SK-N-SH treated with all-trans-retinoic acid at 6 μM for 48 hours (cell line): ENCODE data around the gene FLG2.
A peak's percentile ranks its signal among the peaks of the same experiment; 100 is the strongest.

Experiments used
- ATAC-seq: fragments of 200-7000 bp; cut with Tn5 transposase; 3 replicates; pipeline ENCODE4 v1.9.1; 2020; ENCODE audit warnings: mild to moderate bottlenecking, moderate library complexity
- ARNTL ChIP-seq: fragments of 450-650 bp; formaldehyde crosslinking; IDR thresholded peaks from 2 replicates; pipeline ENCODE4 v1.5.0; 2020; ENCODE audit warnings: low read depth, mild to moderate bottlenecking, moderate library complexity, borderline replicate concordance
- BACH2 ChIP-seq: fragments of 250-450 bp; sonication (Bioruptor Pico); IDR thresholded peaks from 2 replicates; pipeline ENCODE4 v1.9.0; 2021; ENCODE audit warnings: mild to moderate bottlenecking, borderline replicate concordance
- CSDC2 ChIP-seq: fragments of 250-450 bp; sonication (Bioruptor Pico); IDR thresholded peaks from 2 replicates; pipeline ENCODE4 v1.5.0; 2020; ENCODE audit warnings: mild to moderate bottlenecking, moderate library complexity
- GLIS3 ChIP-seq: fragments of 250-450 bp; sonication (Bioruptor Pico); IDR thresholded peaks from 2 replicates; pipeline ENCODE4 v1.5.0; 2020; ENCODE audit warnings: mild to moderate bottlenecking, moderate library complexity
- OSR1 ChIP-seq: fragments of 250-450 bp; sonication (Bioruptor Pico); IDR thresholded peaks from 2 replicates; pipeline ENCODE4 v1.8.0; 2022; ENCODE audit warnings: moderate library complexity, mild to moderate bottlenecking, inconsistent platforms
- PPARA ChIP-seq: fragments of 250-450 bp; sonication (Bioruptor Pico); IDR thresholded peaks from 2 replicates; pipeline ENCODE4 v1.5.0; 2020; ENCODE audit warnings: mild to moderate bottlenecking, borderline replicate concordance
- RARB ChIP-seq: fragments of 250-450 bp; sonication (Bioruptor Pico); IDR thresholded peaks from 2 replicates; pipeline ENCODE4 v1.8.0; 2021; ENCODE audit warnings: mild to moderate bottlenecking, moderate library complexity
- SNAI2 ChIP-seq: fragments of 250-450 bp; sonication (Bioruptor Pico); IDR thresholded peaks from 2 replicates; pipeline ENCODE4 v1.5.0; 2020; ENCODE audit warnings: mild to moderate bottlenecking, moderate library complexity
- TCF4 ChIP-seq: fragments of 250-450 bp; sonication (Bioruptor Pico); IDR thresholded peaks from 2 replicates; pipeline ENCODE4 v1.8.0; 2021; ENCODE audit warnings: mild to moderate bottlenecking, moderate library complexity, borderline replicate concordance
- TOX ChIP-seq: fragments of 250-450 bp; sonication (Bioruptor Pico); IDR thresholded peaks from 2 replicates; pipeline ENCODE4 v1.8.0; 2021; ENCODE audit warnings: mild to moderate bottlenecking, moderate library complexity, borderline replicate concordance
- ZC3H10 ChIP-seq: fragments of 250-450 bp; sonication (Bioruptor Pico); IDR thresholded peaks from 2 replicates; pipeline ENCODE4 v1.5.1; 2021; ENCODE audit warnings: mild to moderate bottlenecking, moderate library complexity
- ZFP3 ChIP-seq: fragments of 250-450 bp; sonication (Bioruptor Pico); IDR thresholded peaks from 2 replicates; pipeline ENCODE4 v1.5.0; 2020; ENCODE audit warnings: mild to moderate bottlenecking, moderate library complexity
- ZNF565 ChIP-seq: fragments of 450-650 bp; formaldehyde crosslinking; conservative IDR thresholded peaks from 2 replicates; pipeline ENCODE4 v1.5.0; 2020; ENCODE audit warnings: low read depth, mild to moderate bottlenecking, moderate library complexity
- ZNF70 ChIP-seq: fragments of 450-650 bp; formaldehyde crosslinking; IDR thresholded peaks from 2 replicates; pipeline ENCODE4 v1.5.0; 2020; ENCODE audit warnings: mild to moderate bottlenecking, moderate library complexity
- ZNF8 ChIP-seq: fragments of 450-650 bp; formaldehyde crosslinking; IDR thresholded peaks from 2 replicates; pipeline ENCODE4 v1.5.0; 2020; ENCODE audit warnings: mild to moderate bottlenecking, moderate library complexity
- TF ChIP-seq, protein P1 (sequence below): fragments of 250-450 bp; sonication (Bioruptor Pico); IDR thresholded peaks from 2 replicates; pipeline ENCODE4 v1.5.0; 2020; ENCODE audit warnings: mild to moderate bottlenecking, moderate library complexity
- TF ChIP-seq, protein P2 (sequence below): fragments of 250-450 bp; sonication (Bioruptor Pico); IDR thresholded peaks from 2 replicates; pipeline ENCODE4 v1.5.1; 2021; ENCODE audit warnings: mild to moderate bottlenecking, moderate library complexity
- TF ChIP-seq, protein P3 (sequence below): fragments of 250-450 bp; sonication (Bioruptor Pico); IDR thresholded peaks from 2 replicates; pipeline ENCODE4 v1.5.1; 2020; ENCODE audit warnings: low read depth, mild to moderate bottlenecking, moderate library complexity
- TF ChIP-seq, protein P4 (sequence below): fragments of 250-450 bp; sonication (Bioruptor Pico); IDR thresholded peaks from 2 replicates; pipeline ENCODE4 v1.8.0; 2021; ENCODE audit warnings: low read depth, mild to moderate bottlenecking, moderate library complexity, borderline replicate concordance

The FLG2 gene

DNA sequence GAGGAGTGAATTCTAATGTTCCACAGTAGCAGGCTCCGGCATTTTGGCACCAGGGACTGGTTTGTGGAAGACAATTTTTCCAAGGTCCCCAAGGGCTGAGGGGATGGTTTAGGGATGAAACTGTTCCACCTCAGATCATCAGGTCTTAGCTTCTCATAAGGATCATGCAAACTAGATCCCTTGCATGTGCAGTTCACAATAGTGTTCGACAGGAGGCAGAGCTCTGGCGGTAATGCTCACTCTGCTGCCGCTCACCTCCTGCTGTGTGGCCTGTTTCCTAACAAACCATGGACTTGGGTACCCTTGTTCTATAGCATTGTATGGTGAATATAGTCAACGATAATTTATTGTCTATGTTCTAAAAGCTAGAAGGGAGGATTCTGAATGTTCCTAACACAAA, 37.7 kb upstream of the FLG2 start:
- ATAC-seq: peak; percentile 87
- TF ChIP-seq OSR1 (CRISPR knock-in tag) (no peak), GLIS3 (CRISPR knock-in tag) (no peak), SNAI2 (CRISPR knock-in tag) (no peak), TOX (CRISPR knock-in tag) (no peak), ZC3H10 (CRISPR knock-in tag) (no peak), BACH2 (CRISPR knock-in tag) (no peak), ZNF70 (CRISPR knock-in tag) (no peak), TCF4 (CRISPR knock-in tag) (no peak), CSDC2 (no peak), ARNTL (CRISPR knock-in tag) (no peak), ZNF565 (CRISPR knock-in tag) (no peak), PPARA (no peak)
- TF ChIP-seq, protein P1, sequence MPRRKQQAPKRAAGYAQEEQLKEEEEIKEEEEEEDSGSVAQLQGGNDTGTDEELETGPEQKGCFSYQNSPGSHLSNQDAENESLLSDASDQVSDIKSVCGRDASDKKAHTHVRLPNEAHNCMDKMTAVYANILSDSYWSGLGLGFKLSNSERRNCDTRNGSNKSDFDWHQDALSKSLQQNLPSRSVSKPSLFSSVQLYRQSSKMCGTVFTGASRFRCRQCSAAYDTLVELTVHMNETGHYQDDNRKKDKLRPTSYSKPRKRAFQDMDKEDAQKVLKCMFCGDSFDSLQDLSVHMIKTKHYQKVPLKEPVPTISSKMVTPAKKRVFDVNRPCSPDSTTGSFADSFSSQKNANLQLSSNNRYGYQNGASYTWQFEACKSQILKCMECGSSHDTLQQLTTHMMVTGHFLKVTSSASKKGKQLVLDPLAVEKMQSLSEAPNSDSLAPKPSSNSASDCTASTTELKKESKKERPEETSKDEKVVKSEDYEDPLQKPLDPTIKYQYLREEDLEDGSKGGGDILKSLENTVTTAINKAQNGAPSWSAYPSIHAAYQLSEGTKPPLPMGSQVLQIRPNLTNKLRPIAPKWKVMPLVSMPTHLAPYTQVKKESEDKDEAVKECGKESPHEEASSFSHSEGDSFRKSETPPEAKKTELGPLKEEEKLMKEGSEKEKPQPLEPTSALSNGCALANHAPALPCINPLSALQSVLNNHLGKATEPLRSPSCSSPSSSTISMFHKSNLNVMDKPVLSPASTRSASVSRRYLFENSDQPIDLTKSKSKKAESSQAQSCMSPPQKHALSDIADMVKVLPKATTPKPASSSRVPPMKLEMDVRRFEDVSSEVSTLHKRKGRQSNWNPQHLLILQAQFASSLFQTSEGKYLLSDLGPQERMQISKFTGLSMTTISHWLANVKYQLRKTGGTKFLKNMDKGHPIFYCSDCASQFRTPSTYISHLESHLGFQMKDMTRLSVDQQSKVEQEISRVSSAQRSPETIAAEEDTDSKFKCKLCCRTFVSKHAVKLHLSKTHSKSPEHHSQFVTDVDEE (CRISPR knock-in tag): no peak
- TF ChIP-seq, protein P2, sequence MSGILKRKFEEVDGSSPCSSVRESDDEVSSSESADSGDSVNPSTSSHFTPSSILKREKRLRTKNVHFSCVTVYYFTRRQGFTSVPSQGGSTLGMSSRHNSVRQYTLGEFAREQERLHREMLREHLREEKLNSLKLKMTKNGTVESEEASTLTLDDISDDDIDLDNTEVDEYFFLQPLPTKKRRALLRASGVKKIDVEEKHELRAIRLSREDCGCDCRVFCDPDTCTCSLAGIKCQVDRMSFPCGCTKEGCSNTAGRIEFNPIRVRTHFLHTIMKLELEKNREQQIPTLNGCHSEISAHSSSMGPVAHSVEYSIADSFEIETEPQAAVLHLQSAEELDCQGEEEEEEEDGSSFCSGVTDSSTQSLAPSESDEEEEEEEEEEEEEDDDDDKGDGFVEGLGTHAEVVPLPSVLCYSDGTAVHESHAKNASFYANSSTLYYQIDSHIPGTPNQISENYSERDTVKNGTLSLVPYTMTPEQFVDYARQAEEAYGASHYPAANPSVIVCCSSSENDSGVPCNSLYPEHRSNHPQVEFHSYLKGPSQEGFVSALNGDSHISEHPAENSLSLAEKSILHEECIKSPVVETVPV (CRISPR knock-in tag): no peak
- TF ChIP-seq, protein P3, sequence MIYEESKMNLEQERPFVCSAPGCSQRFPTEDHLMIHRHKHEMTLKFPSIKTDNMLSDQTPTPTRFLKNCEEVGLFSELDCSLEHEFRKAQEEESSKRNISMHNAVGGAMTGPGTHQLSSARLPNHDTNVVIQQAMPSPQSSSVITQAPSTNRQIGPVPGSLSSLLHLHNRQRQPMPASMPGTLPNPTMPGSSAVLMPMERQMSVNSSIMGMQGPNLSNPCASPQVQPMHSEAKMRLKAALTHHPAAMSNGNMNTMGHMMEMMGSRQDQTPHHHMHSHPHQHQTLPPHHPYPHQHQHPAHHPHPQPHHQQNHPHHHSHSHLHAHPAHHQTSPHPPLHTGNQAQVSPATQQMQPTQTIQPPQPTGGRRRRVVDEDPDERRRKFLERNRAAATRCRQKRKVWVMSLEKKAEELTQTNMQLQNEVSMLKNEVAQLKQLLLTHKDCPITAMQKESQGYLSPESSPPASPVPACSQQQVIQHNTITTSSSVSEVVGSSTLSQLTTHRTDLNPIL (CRISPR knock-in tag): no peak
- TF ChIP-seq, protein P4, sequence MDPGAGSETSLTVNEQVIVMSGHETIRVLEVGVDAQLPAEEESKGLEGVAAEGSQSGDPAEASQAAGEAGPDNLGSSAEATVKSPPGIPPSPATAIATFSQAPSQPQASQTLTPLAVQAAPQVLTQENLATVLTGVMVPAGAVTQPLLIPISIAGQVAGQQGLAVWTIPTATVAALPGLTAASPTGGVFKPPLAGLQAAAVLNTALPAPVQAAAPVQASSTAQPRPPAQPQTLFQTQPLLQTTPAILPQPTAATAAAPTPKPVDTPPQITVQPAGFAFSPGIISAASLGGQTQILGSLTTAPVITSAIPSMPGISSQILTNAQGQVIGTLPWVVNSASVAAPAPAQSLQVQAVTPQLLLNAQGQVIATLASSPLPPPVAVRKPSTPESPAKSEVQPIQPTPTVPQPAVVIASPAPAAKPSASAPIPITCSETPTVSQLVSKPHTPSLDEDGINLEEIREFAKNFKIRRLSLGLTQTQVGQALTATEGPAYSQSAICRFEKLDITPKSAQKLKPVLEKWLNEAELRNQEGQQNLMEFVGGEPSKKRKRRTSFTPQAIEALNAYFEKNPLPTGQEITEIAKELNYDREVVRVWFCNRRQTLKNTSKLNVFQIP (CRISPR knock-in tag): no peak

DNA sequence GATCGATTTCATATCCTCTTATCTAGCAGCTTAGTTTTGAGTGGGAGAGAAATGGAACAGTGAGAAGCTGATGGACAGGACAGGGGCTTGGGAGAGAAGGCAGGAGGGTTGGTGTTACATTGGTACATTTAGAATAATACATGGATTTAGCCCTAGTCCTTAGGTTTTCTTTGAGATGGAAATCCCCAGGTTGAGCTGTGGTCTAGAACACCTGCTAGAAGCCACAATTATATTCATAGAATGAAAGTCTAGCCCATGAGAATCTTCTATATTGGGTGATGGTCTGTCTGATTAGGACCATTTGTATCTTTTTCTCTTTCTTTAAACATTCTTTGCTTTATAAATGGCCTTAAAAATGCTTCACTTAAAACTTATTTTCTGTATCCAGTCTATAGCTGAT, 34.3 kb upstream of the FLG2 start:
- TF ChIP-seq TCF4 (CRISPR knock-in tag) (no peak), RARB (CRISPR knock-in tag) (no peak), TOX (CRISPR knock-in tag) (no peak), GLIS3 (CRISPR knock-in tag) (no peak), ZFP3 (CRISPR knock-in tag) (no peak), SNAI2 (CRISPR knock-in tag) (no peak), ARNTL (CRISPR knock-in tag) (no peak), CSDC2 (no peak)
- TF ChIP-seq, protein P2 (CRISPR knock-in tag): no peak
- no peak for ATAC-seq

DNA sequence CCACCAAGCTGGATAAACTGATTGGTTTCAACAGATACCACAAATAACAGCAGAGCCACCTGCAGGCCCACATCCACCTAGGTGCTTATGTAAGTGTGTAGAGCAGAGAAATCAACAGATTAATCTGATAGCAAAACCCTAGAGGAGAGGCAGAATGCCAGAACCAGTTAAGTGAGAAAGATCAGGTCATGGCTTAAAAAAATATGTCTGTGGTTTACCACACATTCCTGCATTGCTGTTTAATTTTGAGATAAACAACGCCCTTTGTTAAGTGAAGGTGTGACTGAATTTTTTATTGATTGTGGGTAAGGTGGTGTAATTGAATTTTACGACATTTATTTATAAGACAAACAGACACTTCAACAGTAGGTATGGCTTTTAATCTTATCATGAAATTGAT, 33.1 kb upstream of the FLG2 start:
- no peak for TF ChIP-seq ZFP3 (CRISPR knock-in tag)
- TF ChIP-seq RARB (CRISPR knock-in tag): no peak
- no peak for TF ChIP-seq OSR1 (CRISPR knock-in tag)
- no peak for TF ChIP-seq TCF4 (CRISPR knock-in tag)
- ATAC-seq: no peak

DNA sequence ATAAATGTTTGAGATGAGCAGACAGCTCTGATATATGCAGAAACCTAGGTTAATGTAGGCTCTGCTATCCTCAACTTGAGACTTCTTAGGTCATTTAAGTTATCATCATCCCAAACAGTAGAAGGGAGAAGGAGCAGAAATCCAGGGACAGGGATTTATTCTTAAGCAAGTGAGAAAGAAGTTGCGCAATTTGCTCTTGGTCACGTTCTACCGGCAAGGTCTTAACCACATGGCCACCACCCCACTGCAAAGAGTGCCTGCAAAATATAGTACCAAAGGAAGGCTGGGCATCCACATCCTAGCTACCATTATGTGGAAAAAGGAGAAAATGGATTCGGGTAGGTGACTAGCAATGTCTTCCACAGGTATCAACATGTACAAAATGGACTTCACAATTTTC, 29.1 kb upstream of the FLG2 start:
- TF ChIP-seq, protein P2 (CRISPR knock-in tag): no peak
- TF ChIP-seq SNAI2 (CRISPR knock-in tag): no peak
- TF ChIP-seq, protein P1 (CRISPR knock-in tag): no peak
- TF ChIP-seq ZNF8 (CRISPR knock-in tag): no peak
- TF ChIP-seq ZNF70 (CRISPR knock-in tag): no peak
- TF ChIP-seq CSDC2: no peak
- no peak for TF ChIP-seq TCF4 (CRISPR knock-in tag)
- no peak for TF ChIP-seq TOX (CRISPR knock-in tag)
- TF ChIP-seq PPARA: no peak
- TF ChIP-seq GLIS3 (CRISPR knock-in tag): no peak
- no peak for ATAC-seq
